Measurements from ENCODE around the gene CHRM4. TPM values are rescaled to one million over a fixed set of nuclear protein-coding genes. Genes with fewer than 3 reads are reported as not detected.

CHRM4 gene
- total and polyA plus RNA-seq, 2 of the 13 experiments (the other 11 are each of a cell fraction or from before 2014, with no cell fraction given), result 0.13 to 0.21 TPM

DNA sequence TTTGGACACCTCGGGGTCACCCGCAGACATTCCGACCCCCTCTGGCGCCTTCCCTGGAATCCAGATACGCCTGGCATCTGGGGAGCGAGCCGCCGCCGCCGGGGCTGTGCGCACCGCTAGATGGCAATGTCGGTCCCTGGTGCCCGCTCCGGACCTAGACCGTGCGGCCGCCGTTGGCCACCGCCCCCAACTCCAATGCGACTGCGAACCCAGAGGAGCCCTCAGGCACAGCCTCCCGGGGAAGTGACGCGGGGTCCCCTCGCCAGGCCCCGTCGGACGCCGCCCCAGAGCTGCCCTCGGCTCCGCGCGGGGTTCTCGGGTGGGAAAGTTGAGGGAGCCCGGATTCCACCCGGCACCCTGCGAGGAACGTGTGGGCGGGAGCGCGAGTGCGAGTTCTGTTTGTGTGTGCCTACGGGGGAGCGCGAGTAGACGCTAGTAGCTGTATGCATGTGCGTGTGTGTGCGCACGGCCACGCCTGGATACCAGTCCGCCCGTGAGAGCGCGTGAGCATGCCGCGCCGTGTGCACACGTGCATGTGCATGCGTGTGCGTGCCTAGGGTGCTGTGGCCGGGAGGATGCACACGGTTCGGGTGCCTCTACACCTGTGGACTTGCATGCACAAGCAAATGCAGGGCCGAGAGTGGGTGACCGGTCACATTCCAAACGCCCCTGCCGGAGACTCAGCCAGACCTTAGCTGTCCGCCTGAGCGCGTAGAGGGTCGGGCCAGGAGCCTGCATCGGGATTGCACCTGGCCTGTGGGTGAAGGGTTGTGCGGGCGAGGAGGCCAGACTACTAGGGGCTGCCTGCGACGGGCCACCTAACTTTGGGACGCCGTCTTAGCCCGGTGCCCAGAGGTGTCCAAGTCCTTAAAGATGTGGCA is 1.9 kb downstream of the CHRM4 start (continued):
- TF ChIP-seq, protein P1, sequence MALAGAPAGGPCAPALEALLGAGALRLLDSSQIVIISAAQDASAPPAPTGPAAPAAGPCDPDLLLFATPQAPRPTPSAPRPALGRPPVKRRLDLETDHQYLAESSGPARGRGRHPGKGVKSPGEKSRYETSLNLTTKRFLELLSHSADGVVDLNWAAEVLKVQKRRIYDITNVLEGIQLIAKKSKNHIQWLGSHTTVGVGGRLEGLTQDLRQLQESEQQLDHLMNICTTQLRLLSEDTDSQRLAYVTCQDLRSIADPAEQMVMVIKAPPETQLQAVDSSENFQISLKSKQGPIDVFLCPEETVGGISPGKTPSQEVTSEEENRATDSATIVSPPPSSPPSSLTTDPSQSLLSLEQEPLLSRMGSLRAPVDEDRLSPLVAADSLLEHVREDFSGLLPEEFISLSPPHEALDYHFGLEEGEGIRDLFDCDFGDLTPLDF (CRISPR knock-in tag; IDR thresholded peaks at IDR 0.05), result no peak
- TF ChIP-seq SP1 (IDR thresholded peaks at IDR 0.05) (no peak), SP1 (CRISPR knock-in tag; IDR thresholded peaks at IDR 0.05) (no peak), PHB2 (IDR thresholded peaks at IDR 0.05; ENCODE audit: partially characterized antibody) (no peak), RBM22 (optimal IDR thresholded peaks at IDR 0.05; ENCODE audit: low read length) (no peak), TARDBP (CRISPR knock-in tag; IDR thresholded peaks at IDR 0.05) (no peak; the same call in 1 of the 2 replicates), NR2F1 (CRISPR knock-in tag; IDR thresholded peaks at IDR 0.05) (no peak), PAX8 (CRISPR knock-in tag; IDR thresholded peaks at IDR 0.05; ENCODE audit: borderline replicate concordance) (no peak), POGZ (CRISPR knock-in tag; IDR thresholded peaks at IDR 0.05) (no peak), MAFF (IDR thresholded peaks at IDR 0.05; ENCODE audit: low read depth, low read length) (no peak), NFE2 (CRISPR knock-in tag; IDR thresholded peaks at IDR 0.05) (no peak), ZNF652 (CRISPR knock-in tag; IDR thresholded peaks at IDR 0.05; ENCODE audit: borderline replicate concordance, low read depth) (no peak), ATRX (CRISPR knock-in tag; IDR thresholded peaks at IDR 0.05; ENCODE audit: borderline replicate concordance) (no peak), ZNF720 (CRISPR knock-in tag; IDR thresholded peaks at IDR 0.05) (no peak), ATF1 (CRISPR knock-in tag; IDR thresholded peaks at IDR 0.05) (no peak), ZSCAN20 (CRISPR knock-in tag; IDR thresholded peaks at IDR 0.05; ENCODE audit: borderline replicate concordance) (no peak), ESRRA (CRISPR knock-in tag; IDR thresholded peaks at IDR 0.05; ENCODE audit: low read depth) (no peak), SAFB2 (CRISPR knock-in tag; IDR thresholded peaks at IDR 0.05; ENCODE audit: borderline replicate concordance, low read depth) (0 out of 2 replicates have a peak, but pooled peaks have one; percentile 36), SP2 (CRISPR knock-in tag; IDR thresholded peaks at IDR 0.05) (no peak), PITX1 (CRISPR knock-in tag; IDR thresholded peaks at IDR 0.05) (peak; percentile 52; the same call in 1 of the 2 replicates), ZNF180 (CRISPR knock-in tag; IDR thresholded peaks at IDR 0.05; ENCODE audit: borderline replicate concordance, low read depth) (no peak), ZNF282 (IDR thresholded peaks at IDR 0.05; ENCODE audit: partially characterized antibody) (no peak), ZNF737 (CRISPR knock-in tag; IDR thresholded peaks at IDR 0.05; ENCODE audit: borderline replicate concordance) (no peak)
- TF ChIP-seq, protein P2, sequence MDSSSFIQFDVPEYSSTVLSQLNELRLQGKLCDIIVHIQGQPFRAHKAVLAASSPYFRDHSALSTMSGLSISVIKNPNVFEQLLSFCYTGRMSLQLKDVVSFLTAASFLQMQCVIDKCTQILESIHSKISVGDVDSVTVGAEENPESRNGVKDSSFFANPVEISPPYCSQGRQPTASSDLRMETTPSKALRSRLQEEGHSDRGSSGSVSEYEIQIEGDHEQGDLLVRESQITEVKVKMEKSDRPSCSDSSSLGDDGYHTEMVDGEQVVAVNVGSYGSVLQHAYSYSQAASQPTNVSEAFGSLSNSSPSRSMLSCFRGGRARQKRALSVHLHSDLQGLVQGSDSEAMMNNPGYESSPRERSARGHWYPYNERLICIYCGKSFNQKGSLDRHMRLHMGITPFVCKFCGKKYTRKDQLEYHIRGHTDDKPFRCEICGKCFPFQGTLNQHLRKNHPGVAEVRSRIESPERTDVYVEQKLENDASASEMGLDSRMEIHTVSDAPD (CRISPR knock-in tag; IDR thresholded peaks at IDR 0.05), result no peak
- TF ChIP-seq, protein P3, sequence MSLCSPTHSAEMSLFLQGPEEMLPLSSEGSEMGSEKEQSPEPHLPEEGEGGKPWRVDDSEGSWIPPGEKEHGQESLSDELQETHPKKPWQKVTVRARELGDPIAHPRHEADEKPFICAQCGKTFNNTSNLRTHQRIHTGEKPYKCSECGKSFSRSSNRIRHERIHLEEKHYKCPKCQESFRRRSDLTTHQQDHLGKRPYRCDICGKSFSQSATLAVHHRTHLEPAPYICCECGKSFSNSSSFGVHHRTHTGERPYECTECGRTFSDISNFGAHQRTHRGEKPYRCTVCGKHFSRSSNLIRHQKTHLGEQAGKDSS (CRISPR knock-in tag; IDR thresholded peaks at IDR 0.05; ENCODE audit: borderline replicate concordance, low read depth), result 0 out of 2 replicates have a peak, but pooled peaks have one; percentile 22
- TF ChIP-seq, protein P4, sequence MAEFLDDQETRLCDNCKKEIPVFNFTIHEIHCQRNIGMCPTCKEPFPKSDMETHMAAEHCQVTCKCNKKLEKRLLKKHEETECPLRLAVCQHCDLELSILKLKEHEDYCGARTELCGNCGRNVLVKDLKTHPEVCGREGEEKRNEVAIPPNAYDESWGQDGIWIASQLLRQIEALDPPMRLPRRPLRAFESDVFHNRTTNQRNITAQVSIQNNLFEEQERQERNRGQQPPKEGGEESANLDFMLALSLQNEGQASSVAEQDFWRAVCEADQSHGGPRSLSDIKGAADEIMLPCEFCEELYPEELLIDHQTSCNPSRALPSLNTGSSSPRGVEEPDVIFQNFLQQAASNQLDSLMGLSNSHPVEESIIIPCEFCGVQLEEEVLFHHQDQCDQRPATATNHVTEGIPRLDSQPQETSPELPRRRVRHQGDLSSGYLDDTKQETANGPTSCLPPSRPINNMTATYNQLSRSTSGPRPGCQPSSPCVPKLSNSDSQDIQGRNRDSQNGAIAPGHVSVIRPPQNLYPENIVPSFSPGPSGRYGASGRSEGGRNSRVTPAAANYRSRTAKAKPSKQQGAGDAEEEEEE (CRISPR knock-in tag; IDR thresholded peaks at IDR 0.05; ENCODE audit: borderline replicate concordance), result no peak
